Hepatocyte (in vitro differentiated cells): Measurements from ENCODE around the gene GOLGA8S. TPM values are rescaled to one million over a fixed set of nuclear protein-coding genes. Genes with fewer than 3 reads are reported as not detected.
"Not testable (repeated sequence)": the region's sequence is repeated elsewhere in the genome, so short reads cannot be mapped to it uniquely, and the experiment has no call there.

ENCODE experiments used
- DNase-seq: peaks from one replicate; pipeline ENCODE4 v3.0.0-alpha.2; 2016; ENCODE audit warnings: low spot score
- H2AFZ ChIP-seq: fragments of 200-600 bp; sonication (generic); 2 replicates; pipeline ENCODE4 v1.6.0; 2016; ENCODE audit warnings: antibody characterized with exemption, mild to moderate bottlenecking
- H3K27ac ChIP-seq: fragments of 200-600 bp; sonication (generic); 2 replicates; pipeline ENCODE4 v1.5.1; 2016; ENCODE audit warnings: mild to moderate bottlenecking
- H3K27me3 ChIP-seq: fragments of 200-600 bp; sonication (generic); 2 replicates; pipeline ENCODE4 v1.6.1; 2016
- H3K36me3 ChIP-seq: fragments of 200-600 bp; sonication (generic); replicated peaks from 2 replicates; pipeline ENCODE4 v1.5.1; 2016; ENCODE audit warnings: low read depth; ENCODE audit not compliant: insufficient read depth
- H3K4me1 ChIP-seq: fragments of 200-600 bp; sonication (generic); 2 replicates; pipeline ENCODE4 v1.5.1; 2016; ENCODE audit warnings: mild to moderate bottlenecking, moderate library complexity; ENCODE audit not compliant: insufficient read depth
- H3K4me2 ChIP-seq: fragments of 200-600 bp; sonication (generic); 2 replicates; pipeline ENCODE4 v1.6.0; 2016
- H3K4me3 ChIP-seq: fragments of 200-600 bp; sonication (generic); 2 replicates; pipeline ENCODE4 v1.5.1; 2016; ENCODE audit warnings: mild to moderate bottlenecking
- H3K79me2 ChIP-seq: fragments of 200-600 bp; sonication (generic); 2 replicates; pipeline ENCODE4 v1.6.0; 2017; ENCODE audit warnings: mild to moderate bottlenecking
- H3K9me2 ChIP-seq: fragments of 200-600 bp; sonication (generic); replicated peaks from 2 replicates; pipeline ENCODE4 v1.6.0; 2017; ENCODE audit warnings: mild to moderate bottlenecking; ENCODE audit not compliant: insufficient read depth
- H3K9me3 ChIP-seq: fragments of 200-600 bp; sonication (generic); 2 replicates; pipeline ENCODE4 v1.5.1; 2016; ENCODE audit warnings: low read depth, mild to moderate bottlenecking
- H4K20me1 ChIP-seq: fragments of 200-600 bp; sonication (generic); 2 replicates; pipeline ENCODE4 v1.6.0; 2016; ENCODE audit warnings: mild to moderate bottlenecking; ENCODE audit not compliant: insufficient read depth, poor library complexity, severe bottlenecking
- whole genome bisulfite sequencing: methylation state at CpG from one replicate; pipeline ENCODE4 v1.1.6; 2016; ENCODE audit warnings: low lambda C conversion rate; ENCODE audit errors: missing lambda C conversion rate; 5-methylcytosine and 5-hydroxymethylcytosine counted together
- polyA plus RNA-seq: library from polyadenylated mRNA; unstranded; fragments of >200 nt; fragmentation: Nextera tagmentation; extraction: Ambion mirVana; gene quantifications from 2 replicates; pipeline ENCODE4 v1.2.1, GENCODE V29; 2016
- total RNA-seq: library from RNA; depleted of rRNA; stranded (reverse); fragments of >200 nt; gene quantifications from 2 replicates; pipeline ENCODE4 v1.2.3, GENCODE V29; 2014

Gene GOLGA8S, protein sequence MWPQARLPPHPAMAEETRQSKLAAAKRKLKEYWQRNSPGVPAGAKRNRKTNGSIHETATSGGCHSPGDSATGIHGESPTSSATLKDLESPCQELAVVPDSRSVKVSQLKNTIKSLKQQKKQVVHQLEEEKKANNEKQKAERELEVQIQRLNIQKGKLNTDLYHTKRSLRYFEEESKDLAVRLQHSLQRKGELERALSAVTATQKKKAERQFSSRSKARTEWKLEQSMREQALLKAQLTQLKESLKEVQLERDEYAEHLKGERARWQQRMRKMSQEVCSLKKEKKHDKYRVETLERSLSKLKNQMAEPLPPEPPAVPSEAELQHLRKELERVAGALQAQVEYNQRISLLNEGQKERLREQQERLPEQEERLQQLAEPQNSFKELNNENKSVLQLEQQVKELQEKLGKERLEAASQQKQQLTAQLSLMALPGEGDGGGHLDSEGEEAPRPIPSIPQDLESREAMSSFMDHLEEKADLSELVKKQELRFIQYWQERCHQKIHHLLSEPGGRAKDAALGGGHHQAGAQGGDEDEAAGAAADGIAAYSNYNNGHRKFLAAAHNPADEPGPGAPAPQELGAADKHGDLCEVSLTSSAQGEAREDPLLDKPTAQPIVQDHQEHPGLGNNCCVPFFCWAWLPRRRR
- total RNA-seq (0.03 and 0.08 TPM in 2 replicates), polyA plus RNA-seq (0.05 TPM in 1 of 2 replicates, not detected in the other)

DNA sequence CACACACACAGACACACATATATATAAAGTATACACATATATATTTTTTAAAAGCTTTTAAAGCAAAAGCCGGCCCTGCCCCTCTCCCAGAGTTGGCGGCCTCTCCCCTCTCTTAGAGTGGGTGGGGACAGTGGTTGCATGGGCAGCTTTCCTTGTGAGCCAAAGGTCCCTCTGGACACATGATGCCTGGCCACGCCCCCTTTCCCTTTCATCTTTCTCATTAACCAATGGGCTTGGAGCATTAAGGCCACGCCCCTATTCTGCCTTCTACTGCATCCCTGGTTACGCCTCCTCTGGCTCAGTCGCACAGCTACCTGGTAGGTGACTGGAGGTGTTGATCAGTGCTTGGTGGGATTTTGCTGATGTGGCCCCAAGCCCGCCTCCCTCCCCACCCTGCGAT, at the start of gene GOLGA8S:
Gene GOLGA8S (plus strand): TSS at position 301 of the 400 bp plus-strand sequence. CDS start 62 bp downstream, at position 363.
- H3K79me2 ChIP-seq, DNase-seq, H3K9me3 ChIP-seq, H3K27me3 ChIP-seq, H3K4me1 ChIP-seq, H3K27ac ChIP-seq, H3K4me2 ChIP-seq, H3K9me2 ChIP-seq, H3K36me3 ChIP-seq, H2AFZ ChIP-seq, H4K20me1 ChIP-seq, H3K4me3 ChIP-seq: not testable (repeated sequence)
- WGBS: no CpG with 5 or more reads among the region's 8 CpGs

DNA sequence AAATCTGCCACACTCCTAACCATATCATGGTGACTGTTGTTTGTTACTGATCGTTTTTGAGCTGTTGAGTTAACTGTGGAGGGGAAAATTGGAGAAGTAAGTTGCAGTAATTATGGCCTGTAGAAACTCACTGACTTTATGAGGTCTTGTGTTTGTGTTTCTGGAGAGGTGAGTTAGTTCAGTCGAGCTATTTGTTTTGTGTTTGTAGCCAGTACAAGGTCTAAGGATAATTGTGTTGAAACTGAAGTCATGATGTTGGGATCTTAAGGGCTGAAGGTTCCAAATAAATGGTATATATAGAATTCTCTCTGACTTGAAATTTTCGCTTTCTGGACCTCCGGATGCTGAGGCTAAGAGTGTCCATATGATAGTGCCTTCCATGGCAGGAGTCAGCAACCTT, 49.7 kb upstream of the GOLGA8S start:
- WGBS: 54% methylated on average over 4 of the region's 4 CpGs
- H3K9me3 ChIP-seq, H4K20me1 ChIP-seq, H3K36me3 ChIP-seq, H3K4me1 ChIP-seq, H3K27me3 ChIP-seq, H3K9me2 ChIP-seq, H2AFZ ChIP-seq, DNase-seq: not testable (repeated sequence)
- peak overlapping the region; percentile 81 for H3K27ac ChIP-seq
- H3K79me2 ChIP-seq: peaks cover 19% of the 10 kb centered on the region
- peak overlapping the region; percentile 74 for H3K4me2 ChIP-seq
- peak overlapping the region; percentile 8 for H3K4me3 ChIP-seq

DNA sequence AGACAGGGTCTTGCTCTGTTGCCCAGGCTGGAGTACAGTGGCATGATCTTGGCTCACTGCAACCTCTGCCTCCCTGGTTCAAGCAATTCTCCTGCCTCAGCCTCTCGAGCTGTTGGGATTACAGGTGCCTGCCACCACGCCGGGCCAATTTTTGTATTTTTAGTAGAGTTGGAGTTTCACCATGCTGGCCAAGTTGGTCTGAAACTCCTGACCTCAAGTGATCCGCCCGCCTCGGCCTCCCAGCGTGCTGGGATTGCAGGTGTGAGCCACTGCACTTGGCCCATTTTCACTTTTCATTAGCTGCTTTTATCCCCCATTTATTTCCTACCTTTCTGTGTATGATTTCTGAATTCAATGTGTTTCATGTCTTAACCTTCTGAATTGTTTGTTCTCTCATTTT, 48.6 kb upstream of the GOLGA8S start:
- H3K4me1 ChIP-seq, H2AFZ ChIP-seq, DNase-seq, H3K9me2 ChIP-seq, H3K27me3 ChIP-seq, H3K36me3 ChIP-seq, H3K27ac ChIP-seq, H4K20me1 ChIP-seq, H3K9me3 ChIP-seq, H3K4me3 ChIP-seq: not testable (repeated sequence)
- WGBS: 88% methylated on average over 7 of the region's 7 CpGs
- peaks cover 19% of the 10 kb centered on the region for H3K79me2 ChIP-seq
- H3K4me2 ChIP-seq: peak overlapping the region; percentile 74

DNA sequence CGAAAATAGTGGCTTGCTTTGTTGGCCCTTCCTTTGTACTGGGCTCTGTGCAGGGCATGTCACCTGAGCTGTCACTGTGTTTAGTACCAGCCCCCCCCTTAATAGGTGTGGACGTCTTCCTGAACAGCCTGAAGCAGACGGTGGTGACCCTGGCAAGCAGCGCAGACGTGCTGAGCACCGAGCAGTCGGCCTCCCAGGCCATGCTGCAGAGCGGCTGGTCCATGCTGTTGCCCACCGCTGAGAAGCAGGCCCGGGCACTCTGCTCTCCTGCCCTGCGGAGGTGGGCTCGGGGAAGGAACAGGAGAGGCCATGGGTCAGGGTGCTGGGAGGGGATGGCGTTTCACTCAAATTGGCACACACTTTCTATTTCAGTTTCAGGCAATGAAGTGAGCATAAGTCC, 43.3 kb upstream of the GOLGA8S start:
- WGBS: 95% methylated on average over 12 of the region's 13 CpGs
- not testable (repeated sequence) for H4K20me1 ChIP-seq, H3K4me1 ChIP-seq, DNase-seq, H3K36me3 ChIP-seq, H3K9me2 ChIP-seq, H3K9me3 ChIP-seq, H3K4me2 ChIP-seq, H2AFZ ChIP-seq, H3K27me3 ChIP-seq, H3K4me3 ChIP-seq, H3K27ac ChIP-seq, H3K79me2 ChIP-seq

DNA sequence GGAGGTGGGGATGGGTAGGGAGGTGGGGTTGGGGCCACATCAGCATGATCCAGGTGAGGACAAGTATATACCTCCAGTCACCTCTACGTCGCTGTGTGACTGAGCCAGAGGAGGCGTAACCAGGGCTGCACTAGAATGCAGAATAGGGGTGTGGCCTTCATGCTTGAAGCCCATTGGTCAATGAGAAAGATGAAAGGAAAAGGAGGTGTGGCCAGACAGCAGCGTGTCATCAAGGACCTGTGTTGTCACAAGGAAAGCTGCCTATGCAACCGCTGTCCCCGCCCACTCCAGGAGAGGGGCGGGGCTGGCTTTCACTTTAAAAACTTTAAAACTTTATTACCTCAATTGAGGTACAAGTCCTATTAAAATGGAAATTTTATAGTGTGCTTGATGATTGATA, 20.5 kb upstream of the GOLGA8S start, which contains the start of gene GOLGA6L26:
Gene GOLGA6L26 (minus strand): TSS at position 101 of the 400 bp plus-strand sequence. CDS start 61 bp downstream, at position 40.
- H3K4me3 ChIP-seq, H3K27ac ChIP-seq, DNase-seq, H4K20me1 ChIP-seq, H3K4me2 ChIP-seq, H3K27me3 ChIP-seq, H3K36me3 ChIP-seq, H3K79me2 ChIP-seq, H3K9me3 ChIP-seq, H3K4me1 ChIP-seq, H3K9me2 ChIP-seq, H2AFZ ChIP-seq: not testable (repeated sequence)
- no CpG with 5 or more reads among the region's 7 CpGs for WGBS

DNA sequence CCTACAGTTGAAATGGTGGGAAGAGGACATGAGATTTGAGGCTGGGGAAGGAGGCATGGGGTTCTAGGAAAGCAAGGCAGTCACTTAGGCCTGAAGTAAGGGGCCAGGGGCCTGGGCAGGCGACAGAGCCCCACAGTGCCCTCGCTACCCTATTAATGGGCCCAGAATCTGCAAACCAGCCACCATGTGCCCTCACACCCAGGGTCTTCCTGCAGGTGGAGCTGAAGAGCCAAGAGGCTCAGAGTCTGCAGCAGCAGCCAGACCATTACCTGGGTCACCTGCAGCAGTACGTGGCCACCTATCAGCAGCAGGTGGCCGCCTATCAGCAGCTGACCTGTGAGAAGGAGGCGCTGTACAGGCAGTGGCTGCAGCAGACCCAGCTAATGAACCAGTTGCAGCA, 8.1 kb downstream of the GOLGA8S start:
- WGBS: no CpG with 5 or more reads among the region's 5 CpGs
- DNase-seq, H3K9me2 ChIP-seq: not testable (repeated sequence)

DNA sequence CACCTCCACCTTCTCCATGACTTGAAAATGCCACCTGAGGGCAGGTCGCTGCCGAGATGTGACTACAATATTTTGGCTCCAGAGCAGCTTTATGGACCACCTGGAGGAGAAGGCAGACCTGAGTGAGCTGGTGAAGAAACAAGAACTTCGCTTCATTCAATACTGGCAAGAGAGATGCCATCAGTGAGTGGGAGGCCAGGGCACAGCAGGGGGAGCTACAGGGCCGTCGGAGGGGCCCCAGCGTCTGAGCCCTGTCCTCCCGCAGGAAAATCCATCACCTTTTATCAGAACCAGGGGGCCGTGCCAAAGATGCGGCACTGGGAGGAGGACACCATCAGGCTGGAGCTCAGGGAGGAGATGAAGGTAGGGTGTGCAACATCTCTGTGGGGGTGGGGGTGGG, 9.7 kb downstream of the GOLGA8S start:
- not testable (repeated sequence) for H2AFZ ChIP-seq, H3K9me2 ChIP-seq, H3K79me2 ChIP-seq, H4K20me1 ChIP-seq, H3K4me3 ChIP-seq, H3K9me3 ChIP-seq, H3K4me2 ChIP-seq, H3K27me3 ChIP-seq, H3K27ac ChIP-seq, H3K36me3 ChIP-seq, DNase-seq, H3K4me1 ChIP-seq
- 88% methylated on average over 3 of the region's 9 CpGs for WGBS

More for the DNA sequence above, 8.1 kb downstream of the GOLGA8S start:
- H3K9me3 ChIP-seq, H4K20me1 ChIP-seq, H3K27me3 ChIP-seq, H3K4me1 ChIP-seq, H2AFZ ChIP-seq, H3K27ac ChIP-seq, H3K36me3 ChIP-seq, H3K4me2 ChIP-seq, H3K4me3 ChIP-seq, H3K79me2 ChIP-seq: not testable (repeated sequence)
